Occipital lobe (tissue), 2 donors: ENCODE results near the gene MFN2. TPM values are rescaled to one million over a fixed set of nuclear protein-coding genes. Genes with fewer than 3 reads are reported as not detected.

Experiments
- DNase-seq: peaks from one replicate; lab custom pipeline; 2025; lab: John Stamatoyannopoulos, UW
- total RNA-seq: library from RNA; depleted of rRNA; stranded (reverse); fragments of >200 nt; gene quantifications from one replicate; pipeline ENCODE4 v1.2.3, GENCODE V29; 2014

The MFN2 gene
- total RNA-seq, 1 donor from 2014 or later, result 35.1 TPM

DNA sequence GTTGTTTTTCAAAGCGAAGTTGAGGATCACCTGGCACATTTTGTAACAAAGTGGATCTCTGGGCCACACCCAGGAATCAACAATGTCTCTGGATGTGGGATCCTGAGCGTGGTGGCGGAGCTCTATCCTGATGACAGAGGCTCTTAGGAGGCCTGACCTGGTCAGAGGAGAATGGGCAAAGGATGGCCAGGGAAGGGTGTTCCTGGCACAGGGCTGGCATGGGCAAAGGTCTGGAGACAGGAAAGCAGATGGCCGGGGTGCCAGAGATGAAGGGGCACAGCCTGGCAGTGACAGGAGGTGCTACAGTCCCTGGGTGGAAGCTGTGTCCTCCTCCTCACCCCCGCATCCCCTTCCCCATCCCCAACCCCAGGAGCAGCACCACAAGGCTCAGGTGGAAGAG lies 20.0 kb upstream of the MFN2 start:
- DNase-seq, result no peak

DNA sequence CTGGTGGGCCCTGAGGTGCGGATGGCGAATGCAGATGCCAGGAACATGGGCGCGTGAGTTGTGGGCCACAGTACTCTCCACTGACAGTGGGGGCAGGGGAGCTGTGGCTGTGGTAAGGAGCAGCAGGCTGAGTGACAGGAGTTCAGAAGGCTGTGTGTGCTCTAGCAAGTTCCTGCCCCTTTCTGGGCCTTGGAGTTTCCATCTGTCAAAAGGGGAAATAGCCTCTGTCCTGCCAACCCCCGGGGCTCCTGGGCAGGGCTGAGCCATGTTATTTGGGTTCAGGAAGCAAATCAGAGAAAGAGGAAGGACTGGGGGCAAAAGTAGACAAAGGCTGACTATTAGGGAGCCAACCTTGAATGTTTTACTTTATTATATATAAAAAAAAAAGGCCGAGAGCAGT lies 19.5 kb upstream of the MFN2 start:
- DNase-seq, result no peak

DNA sequence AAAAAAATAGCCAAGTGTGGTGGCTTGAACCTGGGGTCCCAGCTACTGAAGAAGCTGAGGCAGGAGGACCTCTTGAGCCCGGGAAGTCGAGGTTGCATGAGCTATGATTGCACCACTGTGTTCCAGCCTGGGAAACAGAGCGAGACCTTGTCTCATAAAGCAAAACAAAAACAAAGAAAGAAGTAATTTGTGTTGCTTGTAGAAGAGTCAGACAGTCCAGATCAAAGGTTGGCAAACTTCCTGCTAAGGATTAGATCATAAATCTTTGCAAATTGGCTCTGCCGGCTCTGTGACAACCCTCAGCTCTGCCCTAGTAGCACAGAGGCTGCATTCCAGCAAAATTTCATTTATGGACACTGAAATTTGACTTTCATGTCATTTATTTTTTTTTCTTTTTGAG lies 19.0 kb upstream of the MFN2 start:
- DNase-seq, result no peak

DNA sequence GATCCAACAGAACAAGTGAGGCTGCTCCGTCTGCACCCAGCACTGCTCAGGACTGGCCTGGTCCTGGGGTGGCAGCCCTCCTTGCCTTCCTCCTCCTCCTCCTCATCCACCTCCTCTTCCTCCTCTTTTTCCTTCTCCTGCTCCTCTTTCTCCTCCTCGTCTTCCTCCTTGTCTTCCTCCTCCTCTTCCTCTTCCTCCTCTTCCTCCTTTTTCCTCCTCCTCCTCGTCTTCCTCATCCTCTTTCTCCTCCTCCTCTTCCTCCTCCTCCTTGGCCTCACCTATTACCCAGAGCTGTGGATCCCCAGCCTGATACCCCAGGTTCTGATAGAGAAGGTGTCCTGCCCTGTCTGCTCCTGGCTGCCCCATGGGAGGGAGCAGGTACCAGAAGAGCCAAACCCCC lies 16.6 kb upstream of the MFN2 start:
- DNase-seq, result no peak

DNA sequence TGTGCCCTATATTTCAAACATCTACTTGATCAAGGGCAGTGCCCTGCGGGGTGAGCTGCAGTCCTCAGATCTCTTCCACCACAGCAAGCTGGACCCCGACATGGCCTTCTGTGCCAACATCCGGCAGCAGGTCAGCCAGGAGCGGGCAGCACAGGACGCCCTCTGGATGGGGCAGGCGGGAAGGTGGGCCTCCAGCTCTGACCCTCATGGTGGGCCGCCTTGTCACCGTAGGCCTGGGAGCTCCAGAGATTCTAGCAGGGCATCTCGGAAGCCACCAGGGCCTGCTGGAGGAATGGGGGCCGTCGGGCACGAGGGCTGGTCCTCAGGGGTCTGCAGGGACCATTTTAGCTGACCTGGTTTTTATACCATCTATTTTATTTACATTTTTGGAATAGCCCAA lies 15.6 kb upstream of the MFN2 start:
- no peak for DNase-seq

DNA sequence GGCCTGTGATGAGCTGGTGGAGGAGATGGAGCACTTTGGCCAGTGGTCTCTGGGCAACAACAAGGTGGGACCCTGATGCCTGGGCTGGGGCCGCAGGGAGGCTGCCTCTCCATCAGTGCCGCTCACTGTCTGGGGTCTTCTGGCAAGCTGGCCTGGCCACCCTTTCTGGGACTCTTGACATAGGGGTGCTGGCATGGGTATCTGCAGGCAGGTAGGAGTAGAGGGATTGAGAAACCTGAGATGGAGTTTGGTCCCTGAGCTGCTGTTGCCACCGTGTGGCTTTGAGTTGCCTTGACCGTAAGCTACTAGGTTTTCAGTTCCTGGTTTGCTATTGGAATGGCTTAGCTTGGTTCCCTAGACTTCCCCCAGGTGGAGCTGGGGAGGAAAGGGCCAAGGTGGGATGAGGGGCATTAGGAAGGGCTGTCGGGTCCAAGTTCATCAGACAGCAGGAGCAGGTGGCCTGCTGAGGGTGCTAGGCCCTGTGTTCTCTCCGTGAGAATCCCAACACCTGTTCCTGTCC lies 13.2 kb upstream of the MFN2 start:
- DNase-seq, result no peak

DNA sequence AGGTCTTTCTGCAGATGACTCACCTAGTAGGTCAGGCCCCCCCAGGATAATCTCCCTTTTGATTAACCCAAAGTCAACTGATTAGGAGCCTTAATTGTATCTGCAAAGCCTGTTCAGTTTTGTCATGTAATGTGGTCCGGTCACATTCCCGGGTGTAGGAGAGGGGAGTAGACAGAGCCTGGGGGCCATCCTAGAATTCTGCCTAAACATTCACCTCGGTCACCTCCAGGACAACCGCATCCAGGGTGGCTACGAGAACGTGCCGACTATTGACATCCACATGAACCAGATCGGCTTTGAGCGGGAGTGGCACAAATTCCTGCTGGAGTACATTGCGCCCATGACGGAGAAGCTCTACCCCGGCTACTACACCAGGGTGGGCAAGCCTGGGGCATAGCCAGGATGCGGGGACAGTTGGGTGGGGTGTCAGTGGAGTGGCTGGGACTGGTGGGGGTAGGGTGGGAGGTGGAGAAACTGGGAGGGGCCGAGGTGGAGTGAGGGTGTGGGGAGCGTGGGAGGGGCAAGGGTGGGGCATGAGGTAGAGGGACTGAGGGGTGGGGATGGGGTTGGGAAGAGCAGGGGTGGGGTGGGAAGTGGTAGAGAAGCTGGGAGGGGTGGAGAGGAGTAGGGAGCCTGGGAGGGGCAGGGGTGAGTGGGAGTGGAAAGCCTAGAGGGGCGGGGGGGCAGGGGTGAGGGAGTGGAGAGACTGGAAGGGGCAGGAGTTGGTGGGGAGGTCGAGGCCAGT lies 9.6 kb upstream of the MFN2 start:
- DNase-seq, result no peak

DNA sequence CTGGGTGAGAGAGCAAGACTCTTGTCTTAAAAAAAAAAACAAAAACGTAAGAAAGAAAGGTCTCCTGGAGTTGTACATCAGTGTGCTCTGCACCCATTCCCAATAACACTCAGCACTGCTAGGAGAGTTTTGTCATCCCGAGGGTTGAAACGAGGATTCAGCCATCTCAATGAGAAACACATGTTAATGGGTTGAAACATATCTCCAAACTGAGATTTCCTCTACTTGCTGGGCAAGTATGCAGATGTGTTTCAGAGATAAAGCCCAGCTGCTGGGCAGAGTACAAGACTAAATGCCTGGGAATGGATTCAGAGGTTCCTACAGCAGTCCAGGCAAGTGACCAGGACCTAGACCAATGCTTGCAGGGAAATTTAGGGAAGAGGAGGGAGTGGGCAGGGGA lies 2.6 kb upstream of the MFN2 start:
- no peak for DNase-seq

DNA sequence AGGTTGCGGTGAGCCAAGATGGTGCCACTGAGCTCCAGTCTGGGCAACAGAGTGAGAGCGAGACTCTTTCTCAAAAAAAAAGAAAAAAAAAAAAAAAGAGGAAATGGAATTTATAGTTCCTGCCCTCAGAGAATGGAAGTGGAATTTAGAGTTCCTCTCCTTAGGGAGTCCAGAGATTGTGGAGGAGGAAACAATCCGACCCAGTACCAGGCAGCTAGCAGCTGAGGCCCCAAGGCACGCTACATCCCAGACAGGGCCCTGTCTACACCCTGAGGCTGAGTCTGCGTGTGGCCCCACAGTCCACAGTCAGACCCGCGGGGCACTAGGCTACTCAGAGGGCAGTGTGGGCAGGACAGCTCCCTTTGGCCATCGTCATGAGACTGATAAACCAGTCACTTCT lies 1.9 kb upstream of the MFN2 start:
- no peak for DNase-seq

DNA sequence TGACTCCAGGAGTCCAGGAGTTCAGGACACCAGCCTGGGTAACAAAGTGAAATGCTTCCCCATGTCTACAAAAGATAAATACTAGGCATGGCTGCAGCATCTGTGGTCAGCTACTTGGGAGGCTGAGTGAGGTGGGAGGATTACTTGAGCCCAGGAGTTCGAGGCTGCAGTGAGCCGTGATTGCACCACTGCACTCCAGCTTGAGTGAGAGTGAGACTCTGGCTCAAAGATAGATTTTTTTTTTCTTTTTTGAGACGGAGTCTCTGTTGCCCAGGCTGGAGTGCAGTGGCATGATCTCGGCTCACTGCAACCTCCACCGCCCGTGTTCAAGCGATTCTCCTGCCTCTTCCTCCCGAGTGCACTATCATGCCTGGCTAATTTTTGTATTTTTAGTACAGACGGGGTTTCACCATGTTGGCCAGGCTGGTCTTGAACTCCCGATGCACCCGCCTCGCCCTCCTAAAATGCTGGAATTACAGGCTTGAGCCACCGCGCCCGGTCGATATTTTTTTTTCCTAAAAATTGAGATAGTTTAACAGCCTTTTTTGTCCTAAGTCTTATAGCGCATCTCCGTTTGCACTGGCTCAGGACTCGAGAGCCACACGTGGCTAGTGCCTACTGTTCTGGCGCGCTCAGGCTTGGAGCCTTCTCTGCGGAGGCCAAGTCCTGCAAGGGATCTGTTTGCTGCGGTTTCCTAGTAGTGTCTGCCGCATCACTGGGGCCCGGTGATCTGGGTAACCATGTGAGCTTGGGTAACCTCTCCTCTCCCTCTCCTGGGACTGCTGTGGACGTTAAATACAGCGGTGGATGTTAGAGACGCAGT lies 1.0 kb upstream of the MFN2 start:
- no peak for DNase-seq

DNA sequence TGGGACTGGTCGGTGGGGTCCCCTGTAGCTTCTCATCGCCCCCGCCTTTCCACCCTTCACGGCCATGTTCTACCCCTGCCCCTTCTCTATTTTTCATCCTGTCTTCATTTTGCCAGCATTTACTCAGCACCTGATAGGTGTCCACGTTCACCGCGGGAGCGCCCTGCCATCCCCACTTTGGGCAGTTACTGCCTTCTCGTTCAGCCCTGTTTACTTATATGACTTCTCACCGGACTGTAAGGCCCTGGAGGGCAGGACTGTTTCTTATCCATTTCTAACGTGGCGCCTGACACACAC lies 380 bp downstream of the MFN2 start:
- no peak for DNase-seq

DNA sequence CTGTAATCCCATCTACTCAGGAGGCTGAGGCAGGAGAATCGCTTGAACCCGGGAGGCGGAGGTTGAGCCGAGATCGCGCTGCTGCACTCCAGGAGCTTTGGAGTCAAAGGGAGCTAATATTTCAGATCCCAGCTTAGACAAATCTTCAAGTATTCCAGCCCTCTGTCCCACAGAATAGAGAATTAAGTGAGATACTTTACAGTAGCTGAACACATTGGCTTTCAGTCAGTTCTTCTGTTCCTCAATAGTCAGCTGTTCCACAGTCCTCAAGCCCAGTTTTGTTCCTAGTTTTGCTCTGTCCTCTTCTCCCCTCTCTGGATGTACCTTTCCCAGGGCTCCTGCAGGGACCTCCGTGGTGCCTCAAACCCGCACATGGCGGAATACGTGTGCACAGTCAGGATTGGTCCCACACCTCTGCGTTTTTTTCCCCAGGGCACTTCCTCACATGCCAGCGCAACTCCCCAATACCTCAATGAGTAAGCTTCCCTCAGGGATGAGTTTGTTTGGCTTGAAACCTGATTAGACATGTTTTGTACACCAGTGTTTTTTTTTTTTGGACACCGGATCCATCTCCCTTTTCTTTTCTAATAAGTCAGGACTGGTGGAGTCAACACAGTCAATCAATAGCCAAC lies 1.2 kb downstream of the MFN2 start:
- DNase-seq, result no peak

DNA sequence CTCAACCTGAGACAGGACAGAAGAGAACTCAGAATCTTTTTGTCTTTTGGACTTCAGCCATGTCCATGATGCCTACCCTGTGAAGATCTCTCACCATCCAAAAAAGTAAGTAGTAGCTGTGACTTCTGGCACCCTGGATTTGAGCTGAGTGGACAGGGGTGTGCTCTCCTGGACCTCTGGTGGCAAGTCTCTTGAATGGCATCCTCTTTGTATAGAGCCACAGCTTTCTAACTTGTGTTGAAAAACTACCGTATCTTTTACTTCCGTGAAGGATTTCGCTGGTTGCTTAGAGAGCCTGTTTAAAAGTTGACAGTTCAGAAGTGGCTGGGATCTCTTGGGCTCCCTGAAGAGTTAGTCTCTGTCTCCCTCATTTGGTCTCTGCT lies 1.8 kb downstream of the MFN2 start:
- no peak for DNase-seq

DNA sequence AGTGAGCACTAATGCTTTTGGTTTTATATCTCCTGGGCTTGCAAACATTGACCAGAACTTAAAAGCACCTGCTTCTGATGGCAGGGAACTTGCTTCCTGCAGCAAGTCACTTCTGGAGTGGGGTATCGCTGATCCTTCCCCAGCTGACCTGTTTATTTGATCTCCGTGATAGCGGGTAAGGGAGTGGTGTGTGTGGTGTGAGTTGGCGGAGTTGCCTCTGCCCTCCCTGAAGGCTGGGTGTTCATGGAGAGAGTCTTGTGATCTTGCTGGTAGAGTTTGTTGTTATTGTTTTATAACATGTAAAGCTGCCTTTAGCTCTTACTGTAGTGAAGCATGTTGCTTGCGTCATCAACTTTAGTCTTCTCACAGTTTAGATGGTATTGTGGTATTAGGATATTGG lies 3.9 kb downstream of the MFN2 start:
- no peak for DNase-seq

DNA sequence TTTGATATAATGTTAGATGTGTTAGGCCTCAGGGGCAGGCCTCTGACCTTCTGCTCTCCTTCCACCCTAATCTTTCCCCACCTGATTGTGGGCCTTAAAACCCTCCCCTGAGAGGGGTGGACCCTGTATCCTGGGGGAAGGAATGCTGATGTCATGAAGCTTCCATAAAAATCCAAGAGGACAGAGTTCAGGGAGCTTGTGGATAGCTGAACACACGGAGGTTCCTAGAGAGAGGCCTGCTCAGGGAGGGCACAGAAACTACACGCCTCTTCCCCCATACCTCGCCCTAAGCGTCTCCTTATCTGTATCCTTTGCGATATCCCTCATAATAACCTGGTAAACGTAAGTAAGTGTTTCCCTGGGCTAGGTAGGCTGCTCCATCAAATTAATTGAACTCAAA lies 4.3 kb downstream of the MFN2 start:
- no peak for DNase-seq

DNA sequence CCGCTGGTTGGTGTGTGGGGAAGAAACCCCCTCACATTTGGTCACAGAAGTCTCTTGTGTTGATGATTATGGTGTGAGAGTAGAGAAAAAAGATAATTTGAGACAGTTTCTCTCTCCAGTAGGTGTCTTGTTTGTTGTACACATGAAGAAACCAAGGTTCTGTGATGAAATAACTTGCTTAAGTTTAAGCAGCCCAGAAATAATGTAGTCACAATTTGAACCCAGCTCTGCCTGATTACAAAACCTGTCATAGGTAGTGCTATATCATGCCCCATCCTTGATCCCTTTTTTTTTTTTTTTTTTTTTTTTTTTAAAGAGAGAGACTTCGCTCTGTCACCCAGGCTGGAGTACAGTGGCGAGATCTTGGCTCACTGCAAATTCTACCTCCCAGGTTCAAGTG lies 4.9 kb downstream of the MFN2 start:
- DNase-seq, result no peak

DNA sequence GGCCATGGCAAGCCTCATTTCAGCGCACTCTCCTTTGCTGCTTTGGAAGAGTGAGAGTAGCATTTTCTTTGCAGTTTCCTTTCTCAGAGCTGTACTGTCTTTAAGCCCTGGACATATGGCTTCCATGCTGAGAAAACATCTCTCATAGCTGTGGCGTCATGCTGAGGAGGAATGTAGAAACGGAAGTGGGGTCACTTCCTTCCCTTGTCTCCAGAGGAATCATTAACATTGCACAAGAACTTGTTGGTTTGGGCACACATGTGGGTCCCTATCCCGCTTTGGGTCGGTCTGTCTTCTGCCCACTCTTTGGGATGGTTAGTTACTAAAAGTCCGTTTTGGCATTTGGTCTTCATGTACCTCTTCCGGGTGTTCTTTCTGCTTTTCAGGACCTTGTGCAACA lies 5.6 kb downstream of the MFN2 start:
- DNase-seq, result no peak

DNA sequence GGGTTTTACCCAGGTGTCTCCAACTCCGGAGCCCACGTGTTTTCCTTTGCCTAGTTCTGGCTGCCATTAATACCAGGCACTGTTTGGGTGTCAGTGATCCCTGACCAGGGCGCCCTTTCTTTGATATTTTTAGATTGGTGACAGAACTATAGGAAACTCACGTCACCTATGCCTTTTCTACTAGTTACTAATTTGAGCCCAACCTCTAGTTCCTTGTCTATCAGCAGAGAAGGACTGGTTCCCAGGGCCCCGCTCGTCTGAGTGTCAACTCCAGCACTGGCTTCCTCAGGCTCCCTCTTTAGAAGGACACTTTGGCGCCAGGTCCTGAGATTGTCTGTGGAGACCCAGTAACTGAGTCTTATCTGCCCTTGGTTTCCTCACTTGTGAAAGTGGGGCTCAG lies 9.4 kb downstream of the MFN2 start:
- no peak for DNase-seq

DNA sequence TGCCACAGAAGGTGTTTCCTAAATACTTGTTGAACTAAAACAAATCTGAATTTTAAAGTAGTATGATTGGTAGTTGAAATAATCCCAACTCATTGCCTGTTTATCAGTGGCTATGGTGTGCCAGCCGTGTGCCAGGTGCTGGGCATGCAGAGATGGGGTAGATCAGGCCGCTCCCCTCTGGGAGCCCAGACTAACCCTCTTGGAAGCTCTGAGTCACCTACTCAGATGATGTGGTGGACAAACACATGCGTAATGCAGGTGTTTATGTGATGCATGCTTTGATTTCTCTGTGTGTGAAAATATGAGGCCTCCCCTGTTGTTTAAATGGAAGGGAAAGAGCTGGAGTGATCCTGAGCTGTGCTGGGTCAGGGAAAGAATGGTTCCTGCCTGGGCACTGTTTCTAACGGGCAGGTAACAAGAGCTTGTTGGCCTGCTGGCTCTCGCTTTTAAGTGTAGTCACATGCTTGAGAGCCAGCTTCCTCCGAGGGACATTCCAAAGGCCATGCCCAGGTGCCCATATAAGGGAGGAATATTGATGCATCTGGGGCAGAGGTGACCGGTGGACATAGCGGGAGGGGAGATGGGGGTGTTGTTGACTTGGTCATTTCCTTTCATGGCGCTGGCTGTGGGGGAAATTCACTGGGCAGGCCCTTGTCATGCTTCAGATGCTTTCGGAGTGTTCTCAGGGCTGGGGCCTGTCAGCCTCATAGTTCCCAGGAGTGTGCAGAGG lies 10.2 kb downstream of the MFN2 start:
- no peak for DNase-seq

DNA sequence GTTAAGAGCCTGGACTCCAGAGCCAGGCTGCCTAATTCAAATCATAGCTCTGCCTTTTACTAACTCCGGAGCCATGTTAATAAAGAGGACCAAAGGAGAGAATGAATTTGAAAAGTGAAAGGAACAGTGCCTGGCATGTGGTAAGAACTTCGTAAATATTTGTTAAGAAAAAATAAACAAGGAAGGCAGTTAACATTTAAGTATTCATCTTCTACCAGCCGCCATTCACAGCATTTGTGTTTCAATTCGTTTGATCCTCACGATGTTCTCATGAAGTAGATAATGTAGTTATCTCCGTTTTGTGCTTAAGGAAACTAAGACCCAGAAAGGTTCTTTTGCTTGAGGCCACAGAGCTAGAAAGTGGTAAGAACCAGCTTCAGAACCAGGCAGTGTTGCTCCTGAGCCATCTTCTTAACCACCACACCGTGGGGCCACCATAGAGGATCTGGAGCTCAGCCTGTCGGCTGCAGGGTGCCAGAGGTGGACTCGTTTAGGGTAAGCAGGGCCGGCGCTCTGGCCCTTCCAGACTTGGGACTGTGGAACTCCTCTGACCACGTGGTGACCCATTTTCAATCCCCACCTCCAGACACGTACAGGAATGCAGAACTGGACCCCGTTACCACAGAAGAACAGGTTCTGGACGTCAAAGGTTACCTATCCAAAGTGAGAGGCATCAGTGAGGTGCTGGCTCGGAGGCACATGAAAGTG lies 11.9 kb downstream of the MFN2 start:
- no peak for DNase-seq

DNA sequence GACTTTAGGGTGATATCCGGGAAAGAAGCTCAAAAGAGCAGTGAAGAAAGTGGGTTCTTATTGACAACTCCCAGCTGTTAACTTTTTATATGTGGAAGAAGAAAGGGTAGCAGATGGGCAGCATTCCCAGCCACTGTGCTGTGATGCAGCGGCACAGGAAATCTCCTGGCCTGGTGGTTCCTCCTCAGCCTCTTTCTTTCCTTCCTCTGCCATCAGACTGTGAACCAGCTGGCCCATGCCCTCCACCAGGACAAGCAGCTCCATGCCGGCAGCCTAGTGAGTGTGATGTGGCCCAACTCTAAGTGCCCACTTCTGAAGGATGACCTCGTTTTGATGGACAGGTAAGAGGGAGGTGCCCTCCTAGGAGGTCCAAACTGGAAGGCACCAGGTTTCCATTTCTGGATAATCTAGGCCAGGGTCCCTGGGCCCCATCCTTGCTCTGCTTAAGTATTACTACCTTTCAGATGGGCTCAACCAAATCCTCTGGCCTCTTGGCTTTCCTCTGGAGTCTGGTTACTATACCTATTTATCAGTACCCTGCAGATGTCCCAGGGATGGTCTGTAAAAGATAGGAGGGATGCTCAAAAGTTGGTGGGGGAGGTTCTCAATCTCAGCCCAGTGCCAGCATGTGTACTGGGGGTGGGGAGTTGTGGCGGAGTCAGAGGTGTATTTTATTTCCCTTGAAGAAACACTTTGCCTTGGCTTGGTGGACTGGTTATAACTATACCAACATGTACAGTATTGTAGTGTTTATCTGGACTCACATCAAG lies 17.0 kb downstream of the MFN2 start:
- no peak for DNase-seq
